Activated CD8-positive, alpha-beta memory T cell treated with anti-CD3 and anti-CD28 coated beads, Interleukin-2, amount 50 U/mL, for 1 hour (primary cell): Measurements from ENCODE around the gene ALKBH7.
"Not testable (repeated sequence)": the region's sequence is repeated elsewhere in the genome, so short reads cannot be mapped to it uniquely, and the experiment has no call there.

Experiments
- DNase-seq: peaks from one replicate; pipeline ENCODE4 v3.0.0-alpha.2; 2020; ENCODE audit errors: extremely low read depth

ALKBH7 gene

GRCh38 chr19:6400062-6400944, 27.7 kb downstream of the ALKBH7 start:
- not testable (repeated sequence) for DNase-seq

GRCh38 chr19:6402058-6402457, 29.5 kb downstream of the ALKBH7 start:
- no peak for DNase-seq

GRCh38 chr19:6402837-6403608, 30.4 kb downstream of the ALKBH7 start:
- no peak for DNase-seq

- no peak for DNase-seq
Measured at GRCh38 chr19:6406401-6406800, 33.8 kb downstream of the ALKBH7 start.

GRCh38 chr19:6409346-6409745, 36.8 kb downstream of the ALKBH7 start:
- no peak for DNase-seq

GRCh38 chr19:6412061-6412446, 39.5 kb downstream of the ALKBH7 start:
- no peak for DNase-seq

GRCh38 chr19:6412447-6413091, 40.0 kb downstream of the ALKBH7 start:
- no peak for DNase-seq

GRCh38 chr19:6413291-6413690, 40.7 kb downstream of the ALKBH7 start:
- DNase-seq, result no peak

GRCh38 chr19:6413721-6414643, 41.4 kb downstream of the ALKBH7 start:
- no peak for DNase-seq

- no peak for DNase-seq
Measured at GRCh38 chr19:6414793-6415590, 42.4 kb downstream of the ALKBH7 start.

GRCh38 chr19:6415591-6416190, 43.1 kb downstream of the ALKBH7 start:
- no peak for DNase-seq

GRCh38 chr19:6416658-6417405, 44.2 kb downstream of the ALKBH7 start:
- DNase-seq, result no peak

- DNase-seq, result no peak
Measured at GRCh38 chr19:6417713-6418561, 45.3 kb downstream of the ALKBH7 start.

GRCh38 chr19:6418562-6418932, 46.0 kb downstream of the ALKBH7 start:
- no peak for DNase-seq

- no peak for DNase-seq
Measured at GRCh38 chr19:6421075-6422014, 48.8 kb downstream of the ALKBH7 start.

- no peak for DNase-seq
Measured at GRCh38 chr19:6423499-6424194, 51.1 kb downstream of the ALKBH7 start.
